ENCODE results near the gene SND1.

SND1 gene

DNA sequence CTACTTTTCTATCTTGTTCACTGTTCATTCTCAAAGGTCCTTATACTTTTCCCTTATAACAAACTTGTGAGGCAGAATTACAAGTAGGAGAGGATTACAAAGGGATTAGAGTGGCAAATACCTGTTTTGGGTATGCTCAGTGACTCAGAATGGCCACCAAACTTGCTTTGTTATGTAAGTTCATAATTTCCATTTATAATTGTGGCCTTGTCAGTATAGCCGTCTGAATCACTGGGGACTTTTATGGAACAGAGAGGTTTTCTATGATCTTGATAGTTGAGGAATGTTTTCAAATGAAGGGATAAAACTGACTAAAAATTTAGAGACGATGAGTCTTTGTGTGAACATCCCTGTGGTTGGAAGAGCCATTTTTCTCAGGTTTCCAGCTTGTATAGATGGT lies 116.2 kb downstream of the SND1 start:
- peak; percentile 16 for DNase-seq (ENCODE audit: low read depth)

DNA sequence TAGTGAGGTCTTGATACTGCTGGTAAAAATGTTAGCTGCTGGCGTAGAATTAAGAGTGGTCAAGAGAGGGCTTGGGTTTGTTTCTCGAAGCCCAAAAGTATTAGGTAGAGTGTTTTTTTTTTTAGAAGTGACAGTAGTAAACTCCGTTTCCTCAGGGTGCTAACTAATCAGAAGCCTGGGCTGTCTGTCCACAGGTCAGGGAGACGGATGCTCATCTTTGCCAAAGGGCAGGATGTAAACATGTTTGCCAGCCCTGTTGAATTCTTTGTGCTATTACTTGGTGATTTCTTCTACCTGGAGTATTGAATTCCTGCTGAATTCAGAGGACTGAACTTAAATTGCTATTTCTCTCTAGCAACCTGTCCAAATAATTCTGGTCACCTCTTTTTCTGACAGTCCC lies 117.1 kb downstream of the SND1 start:
- no peak for DNase-seq (ENCODE audit: low read depth)

GRCh38 chr7:127769696-127770400 lies 117.9 kb downstream of the SND1 start:
- peak; percentile 64 for DNase-seq (ENCODE audit: low read depth)

- peak; percentile 30 for DNase-seq (ENCODE audit: low read depth)
Measured at GRCh38 chr7:127770885-127771284, 118.9 kb downstream of the SND1 start.

GRCh38 chr7:127771707-127772106 lies 119.7 kb downstream of the SND1 start:
- DNase-seq (ENCODE audit: low read depth) = no peak

DNA sequence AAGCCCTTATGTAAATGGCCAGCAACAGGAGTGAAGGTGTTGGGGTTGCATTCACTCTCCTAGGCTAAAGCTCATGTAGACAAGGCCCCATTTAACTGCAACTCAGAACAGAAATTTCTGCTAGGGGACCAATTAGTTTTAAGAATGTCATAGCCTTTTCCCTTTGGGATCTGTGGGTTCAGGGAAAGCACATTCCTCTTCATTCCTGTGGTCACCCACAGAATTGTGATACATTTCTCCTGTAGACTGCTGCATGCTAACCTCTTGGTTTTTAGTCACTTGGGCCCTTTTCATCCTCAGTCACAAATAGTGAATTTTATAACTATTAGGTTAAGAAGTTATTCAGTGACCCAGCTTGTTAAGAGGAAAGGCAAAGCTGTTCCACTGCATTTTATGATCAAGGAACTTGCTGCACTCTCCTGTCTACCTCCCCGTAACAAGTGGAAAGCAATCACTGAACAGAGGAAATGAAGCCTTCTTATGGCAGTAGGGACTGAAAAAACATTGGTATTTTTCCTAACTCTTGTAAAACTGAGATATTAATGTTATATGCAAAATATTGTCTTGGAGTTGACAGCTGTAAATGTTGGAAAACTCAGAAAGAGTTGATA lies 124.9 kb downstream of the SND1 start:
- DNase-seq (ENCODE audit: low read depth) = peak; percentile 76

- no peak for DNase-seq (ENCODE audit: low read depth)
Measured at GRCh38 chr7:127780489-127780888, 128.5 kb downstream of the SND1 start.

- no peak for DNase-seq (ENCODE audit: low read depth)
Measured at GRCh38 chr7:127781081-127781480, 129.1 kb downstream of the SND1 start.

- no peak for DNase-seq (ENCODE audit: low read depth)
Measured at GRCh38 chr7:127782075-127782474, 130.1 kb downstream of the SND1 start.

DNA sequence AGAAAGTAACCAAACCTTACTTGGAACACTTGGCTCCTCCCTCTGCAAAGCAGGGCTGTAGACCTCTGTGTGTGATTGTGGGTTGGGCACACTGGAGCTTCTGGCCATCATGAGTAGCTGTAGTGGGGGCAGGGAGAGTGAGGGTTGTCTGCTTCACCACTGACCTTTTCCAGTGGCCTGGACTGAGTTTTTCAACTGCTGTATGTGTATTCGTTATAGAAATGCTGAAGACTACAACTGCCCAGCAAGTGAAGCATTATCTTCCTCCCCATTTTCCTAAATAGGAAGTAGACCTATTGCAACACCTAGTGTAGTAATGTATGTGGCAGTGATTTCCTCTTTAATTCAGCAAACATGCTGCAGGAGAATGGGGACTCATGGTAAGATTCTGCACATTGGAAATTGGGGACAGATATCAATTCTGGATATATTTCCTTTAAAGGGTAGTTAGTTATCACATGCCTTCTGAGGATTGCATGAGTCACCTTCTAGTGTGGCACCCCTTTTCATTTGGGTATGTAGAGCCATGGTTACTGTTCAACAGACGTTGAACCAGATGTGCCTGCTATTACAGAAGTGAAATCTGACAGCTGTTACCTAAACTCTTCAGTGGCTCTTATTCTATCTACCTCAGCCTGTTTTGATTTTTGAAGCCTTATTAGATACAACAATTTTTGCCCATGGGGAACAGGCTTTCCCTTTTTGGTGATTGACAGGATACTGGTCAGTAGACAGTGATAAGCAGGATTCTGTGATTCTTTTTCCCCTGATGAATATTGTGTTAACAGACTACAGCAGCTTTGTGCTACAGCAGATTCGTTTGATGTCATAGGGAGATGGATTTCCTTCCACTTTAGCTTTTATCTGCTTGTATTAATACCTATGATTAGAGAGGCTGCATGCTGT lies 130.9 kb downstream of the SND1 start:
- peak; percentile 37 for DNase-seq (ENCODE audit: low read depth)

GRCh38 chr7:127786184-127786583 lies 134.2 kb downstream of the SND1 start:
- DNase-seq (ENCODE audit: low read depth) = peak; percentile 41

DNA sequence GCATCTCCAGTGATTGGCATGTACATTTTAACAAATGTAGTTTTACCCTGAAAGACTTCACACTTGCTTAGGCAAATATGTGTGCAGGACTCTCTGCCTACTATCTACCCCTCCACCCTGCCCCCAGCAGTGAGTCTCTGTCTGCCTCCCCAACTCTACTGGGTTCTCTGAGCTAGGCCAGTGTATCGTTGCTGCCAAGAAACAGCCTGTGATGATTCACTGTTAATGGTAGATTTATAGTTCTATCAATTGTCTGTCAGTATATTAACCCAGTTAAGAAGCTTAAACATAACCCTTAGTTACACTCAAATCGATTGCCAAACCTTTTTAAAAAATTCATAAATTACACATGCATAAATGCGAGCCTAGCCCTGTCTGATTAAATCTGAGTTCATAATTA lies 137.0 kb downstream of the SND1 start:
- no peak for DNase-seq (ENCODE audit: low read depth)

GRCh38 chr7:127791446-127792189 lies 139.6 kb downstream of the SND1 start:
- DNase-seq (ENCODE audit: low read depth) = peak; percentile 77

GRCh38 chr7:127792528-127793342 lies 140.7 kb downstream of the SND1 start:
- no peak for DNase-seq (ENCODE audit: low read depth)

- no peak for DNase-seq (ENCODE audit: low read depth)
Measured at GRCh38 chr7:127793582-127793981, 141.6 kb downstream of the SND1 start.

DNA sequence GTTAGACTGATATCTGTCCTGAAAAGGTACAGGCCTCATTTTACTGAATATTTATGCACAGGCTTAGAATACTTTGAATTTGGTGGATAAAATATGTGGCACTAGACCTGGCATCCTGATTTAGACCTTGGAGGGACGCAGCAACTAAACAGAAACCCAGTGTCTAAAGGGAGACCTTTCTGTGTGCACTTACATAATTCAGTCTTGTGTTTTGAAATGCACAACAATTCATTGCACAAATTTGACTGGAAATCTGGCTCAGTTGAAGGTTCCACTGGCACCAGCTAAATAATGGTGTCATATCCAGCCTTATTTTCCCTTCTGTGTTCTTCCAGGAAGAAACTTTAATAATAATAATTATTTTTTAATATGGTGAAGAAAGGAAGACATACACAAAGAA lies 142.1 kb downstream of the SND1 start:
- no peak for DNase-seq (ENCODE audit: low read depth)

- no peak for DNase-seq (ENCODE audit: low read depth)
Measured at GRCh38 chr7:127794551-127794950, 142.6 kb downstream of the SND1 start.

DNA sequence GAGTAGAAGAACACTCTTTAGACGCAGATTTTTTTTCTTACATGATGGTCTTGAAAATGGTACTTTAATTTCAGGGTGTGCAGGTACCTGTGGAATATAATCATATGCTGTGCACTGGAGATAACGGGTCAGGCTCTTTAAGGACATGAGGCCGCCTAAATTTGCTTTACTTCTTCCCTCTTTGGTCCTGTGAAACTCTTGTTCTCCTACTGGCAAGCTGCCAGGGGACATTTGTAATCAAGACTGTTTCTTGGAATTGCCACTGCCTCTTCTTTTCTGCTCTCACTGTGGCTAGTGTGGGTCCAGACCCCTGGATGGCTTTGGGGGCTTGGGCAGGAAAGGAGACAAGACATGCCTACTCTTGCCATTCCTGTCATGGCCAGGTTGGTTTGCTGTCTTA lies 146.0 kb downstream of the SND1 start:
- peak; percentile 21 for DNase-seq (ENCODE audit: low read depth)

DNA sequence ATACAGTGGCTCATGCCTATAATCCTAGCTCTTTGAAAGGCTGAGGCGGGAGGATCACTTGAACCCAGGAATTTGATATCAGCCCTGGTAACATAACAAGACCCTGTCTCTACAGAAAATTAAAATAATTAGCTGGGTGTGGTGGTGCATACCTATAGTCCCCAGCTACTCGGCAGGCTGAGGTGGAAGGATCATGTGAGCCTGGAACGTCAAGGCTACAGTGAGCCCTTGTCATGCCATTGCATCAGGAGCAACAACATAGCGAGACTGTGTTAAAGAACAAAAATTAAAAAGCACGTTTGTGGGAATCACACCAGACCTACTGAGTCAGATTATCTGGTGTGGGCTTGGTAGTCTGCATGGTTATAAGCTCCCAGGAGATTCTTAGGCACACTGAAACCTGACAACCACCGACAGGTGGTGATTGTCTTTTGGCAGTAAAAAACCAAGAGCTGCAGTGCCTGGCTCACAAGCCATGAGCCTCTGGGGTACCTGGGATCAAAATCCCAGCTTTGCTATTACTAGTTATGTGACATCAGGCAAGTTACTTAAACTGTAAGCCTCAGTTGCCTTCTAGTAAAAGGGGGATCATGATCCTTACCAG lies 146.9 kb downstream of the SND1 start:
- no peak for DNase-seq (ENCODE audit: low read depth)

DNA sequence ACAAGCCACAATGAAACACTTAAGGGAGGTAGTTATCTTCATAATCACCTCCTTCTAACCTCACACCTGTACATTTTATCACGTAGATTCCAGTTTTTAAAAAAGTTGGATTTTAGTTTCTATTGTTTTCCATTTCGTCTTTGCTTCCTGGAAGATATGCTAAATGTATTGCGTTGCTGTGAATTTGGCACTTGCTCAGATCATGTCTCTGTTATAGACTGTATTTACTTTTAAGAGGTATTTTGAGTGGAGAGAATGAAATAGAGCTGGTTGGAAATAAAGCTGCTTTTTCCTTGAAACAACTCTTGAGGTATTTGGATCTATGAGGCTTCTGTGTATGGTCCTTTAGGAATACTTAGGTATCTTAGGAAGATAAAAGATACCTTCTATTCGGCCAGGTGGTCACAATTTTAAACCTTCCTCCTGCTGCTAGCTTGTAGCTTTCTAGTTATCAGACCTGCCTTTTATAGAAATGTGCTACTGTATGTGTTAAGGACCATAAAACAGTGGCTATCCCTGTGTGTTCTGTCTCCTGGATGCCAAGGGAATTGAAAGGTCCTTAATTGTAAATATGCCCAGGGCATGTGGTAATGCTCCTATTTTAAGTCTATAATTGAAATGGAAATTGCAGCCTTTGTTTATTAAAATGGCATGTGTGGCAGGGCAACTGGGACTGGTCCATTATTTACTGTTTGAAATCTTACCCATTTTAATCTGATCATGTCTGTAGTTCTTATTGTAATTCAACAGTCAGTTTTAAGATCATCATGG lies 147.7 kb downstream of the SND1 start:
- no peak for DNase-seq (ENCODE audit: low read depth)
